Stimulated activated naive CD8-positive, alpha-beta T cell treated with anti-CD3 and anti-CD28 coated beads, Interleukin-15, Interleukin-2, amounts not matched to agents 100 ng/mL and 50 ng/mL, for 24 hours (primary cell): ENCODE measurements around the gene INSIG1.
A peak's percentile ranks its signal among the peaks of the same experiment; 100 is the strongest.

ENCODE experiments used
- H3K27ac Mint-ChIP-seq: one replicate; pipeline ENCODE4 v1.8.0; 2021; ENCODE audit warnings: mild to moderate bottlenecking, mixed read lengths
- H3K27me3 Mint-ChIP-seq: one replicate; pipeline ENCODE4 v1.8.0; 2021; ENCODE audit warnings: mixed read lengths
- H3K36me3 Mint-ChIP-seq: one replicate; pipeline ENCODE4 v1.8.0; 2021; ENCODE audit warnings: low read depth, mixed read lengths
- H3K4me1 Mint-ChIP-seq: one replicate; pipeline ENCODE4 v1.8.0; 2021; ENCODE audit warnings: low read depth, mixed read lengths
- H3K4me3 Mint-ChIP-seq: one replicate; pipeline ENCODE4 v1.8.0; 2021; ENCODE audit warnings: mild to moderate bottlenecking, mixed read lengths
- H3K9me3 Mint-ChIP-seq: one replicate; pipeline ENCODE4 v1.8.0; 2021; ENCODE audit warnings: mixed read lengths

The INSIG1 gene

DNA sequence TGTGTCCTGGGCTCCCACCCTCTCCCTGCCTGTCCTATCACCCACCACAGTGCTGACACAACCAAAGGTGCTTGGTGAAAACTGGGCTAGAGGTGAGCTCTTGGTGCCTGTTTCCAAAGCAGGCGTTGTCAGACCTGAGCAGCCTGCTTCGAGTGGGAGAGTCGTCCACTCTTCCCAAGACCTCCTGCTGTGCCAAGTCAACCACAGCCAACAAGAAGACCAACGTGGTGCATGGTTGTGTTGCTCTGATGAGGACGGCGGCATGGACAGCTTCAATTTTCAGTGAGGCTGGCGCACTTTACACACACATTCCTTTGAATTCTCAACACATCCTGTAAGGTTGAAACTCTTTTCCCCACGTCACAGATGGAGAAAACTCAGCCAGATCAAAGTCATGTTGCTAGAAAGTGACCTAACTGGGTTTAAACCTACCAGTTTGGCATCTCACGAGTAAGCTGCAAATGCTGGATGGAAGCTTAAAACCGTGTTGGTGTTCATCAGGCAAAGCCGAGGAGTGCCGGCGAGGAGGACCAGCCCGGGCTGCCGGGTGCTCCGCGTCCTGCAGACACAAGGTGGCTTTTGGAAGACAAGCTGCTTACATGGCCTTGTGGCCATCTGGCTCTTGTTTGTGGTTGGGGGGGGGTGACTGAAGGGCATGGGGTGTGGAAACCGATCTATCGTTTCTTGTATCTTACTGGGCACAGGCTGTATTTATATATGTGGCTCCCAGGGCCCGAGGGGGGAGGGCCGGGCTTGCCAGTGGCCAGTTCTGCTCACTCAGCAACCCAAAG is 39.3 kb downstream of the INSIG1 start:
- Mint-ChIP-seq H3K27ac (no peak overlapping the region), H3K4me3 (no peak overlapping the region), H3K9me3 (no peaks in the 10 kb centered on the region), H3K4me1 (peaks cover 10% of the 10 kb centered on the region), H3K27me3 (peaks cover 10% of the 10 kb centered on the region), H3K36me3 (no peaks in the 10 kb centered on the region)

DNA sequence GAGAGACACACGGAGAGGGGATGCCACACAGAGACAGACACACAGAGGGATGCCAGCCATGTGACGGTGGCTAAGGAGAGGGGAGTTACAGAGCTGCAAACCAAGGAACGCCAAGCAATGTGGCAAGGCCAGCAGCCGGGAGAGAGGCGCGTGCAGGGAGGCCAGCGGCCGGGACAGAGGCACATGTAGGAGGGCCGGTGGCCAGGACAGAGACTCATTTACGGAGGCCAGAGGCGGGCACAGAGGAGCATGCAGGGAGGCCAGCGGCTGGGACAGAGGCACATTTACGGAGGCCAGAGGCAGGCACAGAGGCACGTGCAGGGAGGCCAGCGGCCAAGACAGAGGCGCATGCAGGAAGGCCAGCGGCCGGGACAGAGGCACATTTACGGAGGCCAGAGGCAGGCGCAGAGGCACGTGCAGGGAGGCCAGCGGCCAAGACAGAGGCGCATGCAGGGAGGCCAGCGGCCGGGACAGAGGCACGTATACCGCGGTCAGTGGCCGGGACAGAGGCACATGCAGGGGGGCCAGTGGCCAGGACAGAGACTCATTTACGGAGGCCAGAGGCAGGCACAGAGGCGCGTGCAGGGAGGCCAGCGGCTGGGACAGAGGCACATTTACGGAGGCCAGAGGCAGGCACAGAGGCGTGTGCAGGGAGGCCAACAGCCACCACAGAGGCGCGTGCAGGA is 40.4 kb downstream of the INSIG1 start:
- H3K27ac Mint-ChIP-seq, result no peak overlapping the region
- peaks cover 14% of the 10 kb centered on the region for H3K4me1 Mint-ChIP-seq
- no peaks in the 10 kb centered on the region for H3K36me3 Mint-ChIP-seq
- no peaks in the 10 kb centered on the region for H3K9me3 Mint-ChIP-seq
- no peak overlapping the region for H3K4me3 Mint-ChIP-seq
- H3K27me3 Mint-ChIP-seq, result peaks cover 17% of the 10 kb centered on the region

DNA sequence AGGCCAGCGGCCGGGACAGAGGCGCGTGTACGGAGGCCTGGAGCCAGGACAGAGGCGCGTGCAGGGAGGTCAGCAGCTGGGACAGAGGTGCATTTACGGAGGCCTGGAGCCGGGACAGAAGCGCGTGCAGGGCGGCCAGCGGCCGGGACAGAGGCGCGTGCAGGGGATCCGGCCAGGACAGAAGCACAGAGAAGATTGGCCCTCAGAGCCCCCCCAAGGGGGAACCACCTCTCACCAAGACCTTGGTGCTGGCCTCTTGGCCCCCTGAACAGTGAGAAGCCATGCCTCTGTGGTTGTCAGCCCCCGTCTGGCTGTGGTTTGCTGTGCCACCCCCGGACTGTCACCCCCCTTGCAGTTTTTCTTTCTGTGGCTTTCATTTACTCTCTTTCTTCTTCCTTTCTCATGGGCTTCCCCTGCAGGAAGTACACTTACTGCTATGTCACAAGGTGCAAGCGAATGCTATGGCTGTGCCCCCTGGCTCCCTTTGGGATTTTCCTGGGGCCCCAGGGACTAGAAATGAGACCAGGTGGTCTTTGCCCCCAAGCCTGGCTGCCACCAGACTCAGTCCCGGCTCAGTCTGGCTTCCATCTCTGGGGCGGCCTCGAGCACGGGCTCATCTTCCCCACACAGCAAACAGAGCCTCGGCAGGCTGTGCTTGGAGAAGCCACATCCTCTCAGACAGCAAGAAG is 41.1 kb downstream of the INSIG1 start:
- peaks cover 15% of the 10 kb centered on the region for H3K4me1 Mint-ChIP-seq
- H3K27ac Mint-ChIP-seq, result peak overlapping the region; percentile 54
- no peaks in the 10 kb centered on the region for H3K9me3 Mint-ChIP-seq
- H3K4me3 Mint-ChIP-seq, result no peak overlapping the region
- H3K36me3 Mint-ChIP-seq, result no peaks in the 10 kb centered on the region
- H3K27me3 Mint-ChIP-seq, result peaks cover 19% of the 10 kb centered on the region

DNA sequence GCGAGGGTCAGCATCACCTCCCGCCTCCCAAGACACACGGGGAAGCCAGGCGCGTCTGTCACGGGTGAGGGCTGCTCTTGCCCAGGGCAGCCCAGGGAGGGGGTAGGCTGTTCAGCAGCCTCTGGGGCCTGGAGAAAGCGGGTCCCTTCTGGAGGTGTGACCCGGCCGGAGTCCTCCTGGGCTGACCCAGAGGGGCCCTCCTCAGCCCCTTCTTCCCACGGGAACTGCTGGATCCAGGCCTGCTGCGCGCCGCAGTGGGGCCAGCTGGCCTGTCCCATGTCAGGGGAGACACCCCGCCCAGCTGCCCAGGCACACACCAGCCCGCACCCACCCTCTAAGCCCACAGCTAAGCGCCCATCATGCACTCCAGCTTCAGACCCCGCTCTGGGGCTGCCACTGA is 41.8 kb downstream of the INSIG1 start:
- peaks cover 19% of the 10 kb centered on the region for H3K27me3 Mint-ChIP-seq
- peaks cover 15% of the 10 kb centered on the region for H3K4me1 Mint-ChIP-seq
- H3K4me3 Mint-ChIP-seq, result no peak overlapping the region
- H3K27ac Mint-ChIP-seq, result no peak overlapping the region
- no peaks in the 10 kb centered on the region for H3K36me3 Mint-ChIP-seq
- no peaks in the 10 kb centered on the region for H3K9me3 Mint-ChIP-seq

DNA sequence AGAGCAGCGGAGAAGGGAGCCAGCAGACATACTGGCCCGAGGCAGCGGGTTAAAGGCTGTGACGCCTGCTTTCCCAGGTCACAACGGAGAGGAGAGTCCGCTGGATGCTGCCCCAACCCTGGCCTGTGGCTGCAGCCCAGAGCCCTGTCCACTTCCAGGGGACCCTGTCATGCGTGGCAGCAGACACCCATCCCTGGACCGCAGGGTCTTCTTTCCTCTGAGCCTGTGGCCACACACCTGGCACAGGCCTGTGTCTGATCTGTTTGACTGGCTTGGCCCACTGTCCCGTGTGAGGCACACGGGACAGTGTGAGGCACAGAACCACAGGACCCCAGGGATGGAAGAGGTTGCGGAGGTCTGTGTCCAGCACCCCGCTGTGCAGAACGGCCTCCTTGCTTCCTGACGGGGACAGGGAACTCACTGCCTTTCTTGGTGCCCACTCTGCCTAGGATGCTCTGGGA is 42.4 kb downstream of the INSIG1 start:
- Mint-ChIP-seq H3K4me3 (no peak overlapping the region), H3K4me1 (peaks cover 17% of the 10 kb centered on the region), H3K27me3 (peaks cover 19% of the 10 kb centered on the region), H3K9me3 (no peaks in the 10 kb centered on the region), H3K36me3 (no peaks in the 10 kb centered on the region), H3K27ac (no peak overlapping the region)

DNA sequence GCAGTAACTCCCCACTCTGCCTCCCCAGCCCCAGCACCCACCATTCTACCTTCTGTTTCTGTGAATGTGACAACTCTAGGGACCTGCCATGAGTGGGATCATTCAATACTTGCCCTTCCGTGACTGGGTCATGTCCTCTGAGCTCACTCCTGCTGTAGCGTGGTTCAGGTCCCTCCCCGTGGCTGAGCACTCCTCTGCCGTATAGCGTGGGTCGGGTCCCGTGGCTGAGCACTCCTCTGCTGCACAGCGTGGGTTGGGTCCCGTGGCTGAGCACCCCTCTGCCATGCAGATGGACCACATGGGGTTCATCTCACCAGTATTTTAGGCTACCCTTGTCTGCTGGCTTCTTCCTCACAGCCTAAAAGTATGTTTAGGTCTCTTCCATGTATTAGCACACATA is 43.0 kb downstream of the INSIG1 start:
- H3K27me3 Mint-ChIP-seq, result peaks cover 19% of the 10 kb centered on the region
- no peaks in the 10 kb centered on the region for H3K36me3 Mint-ChIP-seq
- peaks cover 20% of the 10 kb centered on the region for H3K4me1 Mint-ChIP-seq
- H3K9me3 Mint-ChIP-seq, result no peaks in the 10 kb centered on the region
- H3K27ac Mint-ChIP-seq, result no peak overlapping the region
- no peak overlapping the region for H3K4me3 Mint-ChIP-seq

DNA sequence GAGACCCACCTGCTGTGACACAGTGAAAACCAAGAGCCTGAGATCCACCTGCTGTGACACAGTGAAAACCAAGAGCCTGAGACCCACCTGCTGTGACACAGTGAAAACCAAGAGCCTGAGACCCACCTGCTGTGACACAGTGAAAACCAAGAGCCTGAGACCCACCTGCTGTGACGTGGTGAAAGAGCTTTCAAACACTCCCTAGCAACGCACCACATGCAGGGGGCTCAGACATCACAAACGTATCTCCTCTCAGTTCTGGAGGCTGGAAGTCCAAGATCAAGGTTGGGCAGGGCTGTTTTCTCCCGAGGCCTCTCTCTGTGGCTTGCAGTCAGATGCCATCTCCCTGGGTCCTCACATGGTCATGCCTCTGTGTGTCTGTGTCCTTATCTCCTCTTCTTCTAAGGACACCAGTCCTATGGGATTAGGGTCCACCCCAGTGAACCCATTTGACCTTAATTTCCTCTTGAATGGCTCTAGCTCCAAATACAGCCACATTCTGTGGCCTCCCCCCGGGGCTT is 43.8 kb downstream of the INSIG1 start:
- H3K4me3 Mint-ChIP-seq, result no peak overlapping the region
- H3K36me3 Mint-ChIP-seq, result no peaks in the 10 kb centered on the region
- no peak overlapping the region for H3K27ac Mint-ChIP-seq
- peaks cover 19% of the 10 kb centered on the region for H3K27me3 Mint-ChIP-seq
- H3K9me3 Mint-ChIP-seq, result no peaks in the 10 kb centered on the region
- H3K4me1 Mint-ChIP-seq, result peaks cover 20% of the 10 kb centered on the region

DNA sequence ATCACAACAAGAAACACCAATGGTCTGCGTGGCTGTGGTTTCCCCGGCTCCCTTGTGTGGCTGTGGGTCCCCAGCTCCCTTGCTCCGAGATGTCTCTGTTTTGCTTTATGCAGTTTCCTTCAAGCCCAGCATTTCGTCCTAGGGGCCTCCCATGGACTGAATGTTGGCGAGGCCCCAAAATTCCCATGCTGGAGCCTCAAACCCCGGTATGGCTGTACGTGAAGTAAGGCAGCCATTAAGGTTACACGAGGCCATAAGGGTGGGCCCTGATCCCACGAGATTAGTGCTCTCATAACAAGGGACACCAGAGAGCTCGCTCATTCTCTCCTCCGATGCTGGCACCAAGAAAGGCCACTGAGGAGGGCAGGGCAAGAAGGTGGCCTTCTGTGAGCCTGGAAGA is 44.6 kb downstream of the INSIG1 start:
- H3K27ac Mint-ChIP-seq, result no peak overlapping the region
- H3K4me3 Mint-ChIP-seq, result no peak overlapping the region
- H3K9me3 Mint-ChIP-seq, result no peaks in the 10 kb centered on the region
- H3K4me1 Mint-ChIP-seq, result peaks cover 20% of the 10 kb centered on the region
- H3K27me3 Mint-ChIP-seq, result peaks cover 19% of the 10 kb centered on the region
- no peaks in the 10 kb centered on the region for H3K36me3 Mint-ChIP-seq

DNA sequence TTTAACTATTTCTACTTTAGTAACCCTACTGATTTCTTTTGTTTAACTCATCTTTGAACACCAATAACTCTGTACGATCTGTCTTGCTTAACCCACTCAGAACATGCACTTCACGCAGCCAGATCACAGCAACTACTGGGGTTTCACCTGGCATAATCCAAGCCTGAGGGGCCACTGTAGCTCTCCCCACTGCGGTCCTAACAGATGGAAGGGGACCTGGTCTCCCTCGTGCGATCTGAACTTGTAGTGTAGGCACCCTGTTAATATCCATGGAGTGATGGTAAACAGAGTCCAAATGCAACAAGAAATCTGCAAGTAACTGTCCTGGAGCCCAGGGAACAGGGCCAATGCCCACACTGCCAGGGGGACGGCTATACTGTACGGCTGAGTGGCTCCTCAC is 45.5 kb downstream of the INSIG1 start:
- H3K27me3 Mint-ChIP-seq, result peaks cover 19% of the 10 kb centered on the region
- peaks cover 18% of the 10 kb centered on the region for H3K4me1 Mint-ChIP-seq
- H3K27ac Mint-ChIP-seq, result no peak overlapping the region
- H3K9me3 Mint-ChIP-seq, result no peaks in the 10 kb centered on the region
- no peaks in the 10 kb centered on the region for H3K36me3 Mint-ChIP-seq
- no peak overlapping the region for H3K4me3 Mint-ChIP-seq

DNA sequence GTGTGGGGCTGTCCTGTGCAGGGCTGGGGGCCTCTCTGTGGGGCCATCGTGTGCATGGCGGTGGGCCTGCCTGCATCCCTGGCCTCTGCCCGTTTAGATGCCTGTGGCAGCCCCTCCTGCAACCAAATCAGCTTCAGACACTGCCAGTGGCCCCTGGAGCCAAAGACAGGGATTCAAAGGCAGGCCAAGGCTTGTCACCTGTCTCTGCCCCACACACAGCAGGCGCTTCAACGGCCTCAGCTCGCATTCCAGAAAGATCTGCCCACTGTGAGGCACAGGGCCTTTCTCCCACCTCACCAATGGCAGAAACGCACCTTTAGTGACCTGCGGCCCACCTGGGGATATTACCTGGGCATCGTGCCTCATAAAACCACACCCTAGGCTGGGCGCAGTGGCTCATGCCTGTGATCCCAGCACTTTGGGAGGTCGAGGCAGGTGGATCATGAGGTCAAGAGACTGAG is 46.0 kb downstream of the INSIG1 start:
- no peaks in the 10 kb centered on the region for H3K9me3 Mint-ChIP-seq
- H3K27me3 Mint-ChIP-seq, result peaks cover 19% of the 10 kb centered on the region
- peaks cover 17% of the 10 kb centered on the region for H3K4me1 Mint-ChIP-seq
- no peak overlapping the region for H3K4me3 Mint-ChIP-seq
- no peak overlapping the region for H3K27ac Mint-ChIP-seq
- H3K36me3 Mint-ChIP-seq, result no peaks in the 10 kb centered on the region

DNA sequence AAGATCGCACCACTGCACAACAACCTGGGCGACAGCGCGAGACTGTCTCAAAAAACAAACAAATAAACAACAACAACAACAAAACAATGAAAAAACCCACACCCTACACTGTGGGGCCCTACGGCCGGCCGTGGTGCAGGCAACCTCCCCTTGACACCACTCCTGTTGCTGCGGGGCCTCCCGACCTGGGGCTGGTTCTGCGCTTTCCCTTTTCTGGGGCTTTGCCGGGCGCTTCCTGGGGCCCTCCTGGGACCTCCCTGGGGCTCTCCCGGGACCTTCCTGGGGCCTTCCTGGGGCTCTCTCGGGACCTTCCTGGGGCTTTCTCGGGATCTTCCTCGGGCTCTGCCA is 46.6 kb downstream of the INSIG1 start:
- Mint-ChIP-seq H3K4me1 (peaks cover 11% of the 10 kb centered on the region), H3K9me3 (no peaks in the 10 kb centered on the region), H3K4me3 (no peak overlapping the region), H3K36me3 (no peaks in the 10 kb centered on the region), H3K27ac (no peak overlapping the region), H3K27me3 (peaks cover 19% of the 10 kb centered on the region)

DNA sequence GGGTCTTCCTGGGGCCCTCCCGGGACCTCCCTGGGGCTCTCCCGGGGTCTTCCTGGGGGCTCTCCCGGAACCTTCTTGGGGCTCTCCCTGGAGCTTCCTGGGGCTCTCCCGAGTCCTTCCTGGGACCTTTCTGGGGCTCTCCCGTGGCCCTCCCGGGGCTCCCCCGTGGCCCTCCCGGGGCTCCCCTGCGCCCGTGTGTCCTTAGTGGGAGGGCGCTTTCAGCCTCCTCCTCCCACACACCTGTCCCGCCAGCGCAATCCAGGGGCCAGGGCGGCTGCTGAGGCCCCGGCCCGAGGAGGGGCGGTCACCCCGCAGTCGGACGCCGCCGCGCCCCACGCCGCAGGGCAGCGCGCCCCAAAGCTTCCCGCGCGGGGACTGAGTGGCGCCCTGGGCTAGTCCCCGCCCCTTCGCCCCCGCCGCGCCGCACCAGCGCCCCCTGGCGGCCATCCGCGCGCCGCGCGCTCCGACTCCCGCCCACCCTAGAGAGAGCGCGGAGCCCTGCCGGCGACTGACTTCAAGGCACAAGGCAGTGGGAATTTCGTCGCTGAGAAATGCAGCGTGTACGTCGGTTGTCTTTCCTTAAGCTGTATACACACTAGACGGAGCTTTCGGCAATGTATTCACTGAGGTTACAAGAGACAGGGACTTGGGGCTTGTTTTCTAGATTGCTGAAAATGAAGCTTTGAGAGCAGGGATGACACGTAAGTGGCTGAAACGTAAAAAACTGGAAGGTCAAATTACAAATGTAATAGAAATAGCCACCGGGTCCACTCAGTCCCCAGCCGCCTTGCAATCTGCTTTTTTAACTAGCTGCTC is 47.1 kb downstream of the INSIG1 start:
- Mint-ChIP-seq H3K4me3 (peak overlapping the region; percentile 70), H3K36me3 (no peaks in the 10 kb centered on the region), H3K27me3 (peaks cover 19% of the 10 kb centered on the region), H3K27ac (no peak overlapping the region), H3K4me1 (peaks cover 10% of the 10 kb centered on the region), H3K9me3 (no peaks in the 10 kb centered on the region)

DNA sequence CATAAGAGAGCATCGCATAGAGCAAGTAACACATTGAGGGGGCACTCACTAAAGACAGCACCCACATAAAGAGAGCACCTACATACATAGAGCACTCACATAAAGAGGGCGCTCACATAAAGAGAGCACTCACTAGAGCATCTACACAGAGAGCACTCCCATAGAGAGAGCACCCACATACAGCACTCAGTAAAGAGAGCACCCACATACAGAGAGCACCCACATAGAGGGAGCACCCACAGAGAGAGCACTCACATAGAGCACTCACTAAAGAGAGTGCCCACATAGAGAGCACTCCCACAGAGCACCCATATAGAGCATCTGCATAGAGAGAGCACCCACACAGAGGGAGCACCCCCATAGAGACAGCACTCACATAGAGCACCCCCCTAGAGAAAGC is 47.8 kb downstream of the INSIG1 start:
- H3K27me3 Mint-ChIP-seq, result peaks cover 17% of the 10 kb centered on the region
- no peaks in the 10 kb centered on the region for H3K36me3 Mint-ChIP-seq
- peak overlapping the region; percentile 70 for H3K4me3 Mint-ChIP-seq
- H3K4me1 Mint-ChIP-seq, result peaks cover 10% of the 10 kb centered on the region
- no peaks in the 10 kb centered on the region for H3K9me3 Mint-ChIP-seq
- no peak overlapping the region for H3K27ac Mint-ChIP-seq

DNA sequence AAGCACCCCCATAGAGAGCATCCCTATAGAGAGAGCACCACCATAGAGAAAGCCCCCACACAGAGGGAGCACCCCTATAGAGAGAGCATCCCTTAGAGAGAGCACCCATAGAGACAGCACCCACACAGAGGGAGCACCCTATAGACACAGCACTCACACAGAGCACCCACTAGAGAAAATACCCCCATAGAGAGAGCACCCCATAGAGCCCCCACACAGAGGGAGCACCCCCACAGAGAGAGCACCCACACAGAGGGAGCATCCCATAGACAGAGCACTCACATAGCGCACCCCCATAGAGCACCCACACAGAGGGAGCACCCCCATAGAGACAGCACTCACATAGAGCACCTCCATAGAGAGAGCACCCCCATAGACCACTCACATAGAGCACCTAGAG is 48.6 kb downstream of the INSIG1 start:
- Mint-ChIP-seq H3K9me3 (no peaks in the 10 kb centered on the region), H3K36me3 (no peaks in the 10 kb centered on the region), H3K27me3 (peaks cover 19% of the 10 kb centered on the region), H3K27ac (no peak overlapping the region), H3K4me1 (peaks cover 10% of the 10 kb centered on the region), H3K4me3 (no peak overlapping the region)
